NB4 (cell line): ENCODE data around the gene DMC1.

Experiments
- MYC ChIP-seq: IDR thresholded peaks from 2 replicates; pipeline ENCODE4 v1.6.1; 2011; ENCODE audit warnings: low read depth, low read length
- POLR2A ChIP-seq: IDR thresholded peaks from 2 replicates; pipeline ENCODE4 v1.6.1; 2011; ENCODE audit warnings: mild to moderate bottlenecking; ENCODE audit not compliant: insufficient read length; ENCODE audit errors: extremely low read depth
- TF ChIP-seq, protein P1 (sequence below): IDR thresholded peaks from one replicate; pipeline ENCODE4 v1.5.1; 2012; ENCODE audit warnings: low read depth, low read length
- TF ChIP-seq, protein P2 (sequence below): IDR thresholded peaks from 2 replicates; pipeline ENCODE4 v1.6.1; 2011; ENCODE audit warnings: low read depth, low read length

- TF ChIP-seq, protein P1, sequence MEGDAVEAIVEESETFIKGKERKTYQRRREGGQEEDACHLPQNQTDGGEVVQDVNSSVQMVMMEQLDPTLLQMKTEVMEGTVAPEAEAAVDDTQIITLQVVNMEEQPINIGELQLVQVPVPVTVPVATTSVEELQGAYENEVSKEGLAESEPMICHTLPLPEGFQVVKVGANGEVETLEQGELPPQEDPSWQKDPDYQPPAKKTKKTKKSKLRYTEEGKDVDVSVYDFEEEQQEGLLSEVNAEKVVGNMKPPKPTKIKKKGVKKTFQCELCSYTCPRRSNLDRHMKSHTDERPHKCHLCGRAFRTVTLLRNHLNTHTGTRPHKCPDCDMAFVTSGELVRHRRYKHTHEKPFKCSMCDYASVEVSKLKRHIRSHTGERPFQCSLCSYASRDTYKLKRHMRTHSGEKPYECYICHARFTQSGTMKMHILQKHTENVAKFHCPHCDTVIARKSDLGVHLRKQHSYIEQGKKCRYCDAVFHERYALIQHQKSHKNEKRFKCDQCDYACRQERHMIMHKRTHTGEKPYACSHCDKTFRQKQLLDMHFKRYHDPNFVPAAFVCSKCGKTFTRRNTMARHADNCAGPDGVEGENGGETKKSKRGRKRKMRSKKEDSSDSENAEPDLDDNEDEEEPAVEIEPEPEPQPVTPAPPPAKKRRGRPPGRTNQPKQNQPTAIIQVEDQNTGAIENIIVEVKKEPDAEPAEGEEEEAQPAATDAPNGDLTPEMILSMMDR = no peak
- TF ChIP-seq MYC (no peak), POLR2A (peak; percentile 65)
- TF ChIP-seq, protein P2, sequence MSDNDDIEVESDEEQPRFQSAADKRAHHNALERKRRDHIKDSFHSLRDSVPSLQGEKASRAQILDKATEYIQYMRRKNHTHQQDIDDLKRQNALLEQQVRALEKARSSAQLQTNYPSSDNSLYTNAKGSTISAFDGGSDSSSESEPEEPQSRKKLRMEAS = no peak
Observed at GRCh38 chr22:38506118-38506962, 63.6 kb downstream of the DMC1 start, which contains the start of gene DDX17.
